ENCODE results near the gene CRY1.

DNA sequence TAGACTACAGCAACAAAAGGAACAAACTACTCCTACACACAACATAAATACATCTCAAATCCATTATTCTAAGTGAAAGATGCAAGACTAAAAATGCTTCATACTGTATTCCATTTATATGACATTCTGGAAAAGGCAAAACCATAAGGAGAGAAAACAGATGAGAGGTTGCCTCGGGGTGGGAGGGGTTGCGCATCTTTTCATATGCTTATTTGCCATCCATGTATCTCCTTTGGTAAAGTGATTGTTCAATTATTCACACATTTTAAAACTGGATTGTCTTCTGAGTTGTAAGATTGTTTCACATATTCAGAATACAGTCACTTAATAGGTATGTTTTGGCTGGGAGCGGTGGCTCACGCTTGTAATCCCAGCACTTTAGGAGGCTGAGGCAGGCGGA lies 142.8 kb downstream of the CRY1 start:
- no peak for TF ChIP-seq POLR2A (IDR thresholded peaks at IDR 0.05)
- TF ChIP-seq, protein P1, sequence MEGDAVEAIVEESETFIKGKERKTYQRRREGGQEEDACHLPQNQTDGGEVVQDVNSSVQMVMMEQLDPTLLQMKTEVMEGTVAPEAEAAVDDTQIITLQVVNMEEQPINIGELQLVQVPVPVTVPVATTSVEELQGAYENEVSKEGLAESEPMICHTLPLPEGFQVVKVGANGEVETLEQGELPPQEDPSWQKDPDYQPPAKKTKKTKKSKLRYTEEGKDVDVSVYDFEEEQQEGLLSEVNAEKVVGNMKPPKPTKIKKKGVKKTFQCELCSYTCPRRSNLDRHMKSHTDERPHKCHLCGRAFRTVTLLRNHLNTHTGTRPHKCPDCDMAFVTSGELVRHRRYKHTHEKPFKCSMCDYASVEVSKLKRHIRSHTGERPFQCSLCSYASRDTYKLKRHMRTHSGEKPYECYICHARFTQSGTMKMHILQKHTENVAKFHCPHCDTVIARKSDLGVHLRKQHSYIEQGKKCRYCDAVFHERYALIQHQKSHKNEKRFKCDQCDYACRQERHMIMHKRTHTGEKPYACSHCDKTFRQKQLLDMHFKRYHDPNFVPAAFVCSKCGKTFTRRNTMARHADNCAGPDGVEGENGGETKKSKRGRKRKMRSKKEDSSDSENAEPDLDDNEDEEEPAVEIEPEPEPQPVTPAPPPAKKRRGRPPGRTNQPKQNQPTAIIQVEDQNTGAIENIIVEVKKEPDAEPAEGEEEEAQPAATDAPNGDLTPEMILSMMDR (IDR thresholded peaks at IDR 0.05), result no peak
